IPS-18c (cell line): ENCODE measurements around the gene MAP3K8.

ENCODE experiments used
- H3K4me3 ChIP-seq: 2 replicates; pipeline ENCODE4 v1.7.0; 2013; ENCODE audit warnings: low read depth, mild to moderate bottlenecking, low read length, moderate library complexity; ENCODE audit not compliant: insufficient read depth
- H3K9me3 ChIP-seq: one replicate; pipeline ENCODE4 v1.6.1; 2013; ENCODE audit warnings: mild to moderate bottlenecking, low read length, moderate library complexity; ENCODE audit not compliant: control insufficient read depth, insufficient read depth

The MAP3K8 gene

DNA sequence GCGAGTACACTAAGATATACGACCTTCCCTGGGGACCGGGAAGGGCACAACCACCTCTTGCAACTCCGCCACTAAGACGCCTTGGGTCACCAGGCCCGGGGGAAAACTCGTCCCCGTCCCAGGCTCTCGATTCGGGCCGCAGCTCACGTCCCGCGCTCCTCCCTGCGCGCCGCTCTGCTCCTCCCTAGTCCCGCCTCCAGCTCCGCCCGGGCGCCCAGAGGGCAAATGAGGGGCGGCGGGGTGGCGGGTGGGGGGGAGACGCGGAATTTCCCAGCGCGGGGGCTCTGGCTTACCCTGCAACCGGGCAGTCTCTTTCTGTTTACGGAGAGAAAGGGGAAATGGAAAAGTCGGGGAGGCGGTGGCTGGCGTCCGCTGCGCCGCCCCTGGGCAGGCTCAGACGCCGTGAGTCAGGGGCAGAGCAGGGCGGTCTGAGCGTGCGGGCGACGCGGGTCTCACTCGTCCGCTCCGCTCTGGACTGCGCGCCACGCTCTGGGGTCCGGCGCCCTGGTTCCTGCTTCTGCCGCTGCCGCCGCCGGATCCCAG is at the start of gene MAP3K8:
MAP3K8 (plus strand) TSS at position 455 of the 543 bp plus-strand sequence. CDS start 4,755 bp downstream, outside the sequence.
- H3K9me3 ChIP-seq, result no peaks in the 10 kb centered on the region
- H3K4me3 ChIP-seq, result peak within 1 kb of the TSS; percentile 89

DNA sequence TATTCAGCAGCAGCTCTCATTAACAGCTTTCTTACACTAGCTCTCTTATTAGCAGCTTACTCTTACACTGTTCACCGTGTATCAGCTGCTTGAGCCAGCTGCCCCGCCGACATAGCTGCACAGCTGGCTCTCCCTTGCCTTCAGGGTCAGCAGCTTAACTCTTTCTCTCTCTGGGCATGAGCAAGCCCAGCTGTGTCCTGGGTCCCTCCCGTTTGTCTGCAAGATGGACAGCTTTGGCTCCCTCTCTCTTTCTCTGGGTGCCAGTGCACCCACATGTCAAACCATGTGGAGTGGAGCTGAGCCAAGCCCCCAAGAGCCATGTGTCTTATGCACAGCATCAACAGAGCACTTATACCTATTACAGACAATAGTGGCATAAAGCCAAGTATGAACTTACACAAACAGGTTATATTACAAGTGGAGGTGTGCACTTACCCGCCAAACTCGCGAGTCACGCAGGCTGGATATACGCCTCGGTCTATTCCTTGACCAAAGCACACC is 49.2 kb upstream of the MAP3K8 start:
- Histone ChIP-seq H3K4me3 (no peak overlapping the region), H3K9me3 (no peaks in the 10 kb centered on the region)

DNA sequence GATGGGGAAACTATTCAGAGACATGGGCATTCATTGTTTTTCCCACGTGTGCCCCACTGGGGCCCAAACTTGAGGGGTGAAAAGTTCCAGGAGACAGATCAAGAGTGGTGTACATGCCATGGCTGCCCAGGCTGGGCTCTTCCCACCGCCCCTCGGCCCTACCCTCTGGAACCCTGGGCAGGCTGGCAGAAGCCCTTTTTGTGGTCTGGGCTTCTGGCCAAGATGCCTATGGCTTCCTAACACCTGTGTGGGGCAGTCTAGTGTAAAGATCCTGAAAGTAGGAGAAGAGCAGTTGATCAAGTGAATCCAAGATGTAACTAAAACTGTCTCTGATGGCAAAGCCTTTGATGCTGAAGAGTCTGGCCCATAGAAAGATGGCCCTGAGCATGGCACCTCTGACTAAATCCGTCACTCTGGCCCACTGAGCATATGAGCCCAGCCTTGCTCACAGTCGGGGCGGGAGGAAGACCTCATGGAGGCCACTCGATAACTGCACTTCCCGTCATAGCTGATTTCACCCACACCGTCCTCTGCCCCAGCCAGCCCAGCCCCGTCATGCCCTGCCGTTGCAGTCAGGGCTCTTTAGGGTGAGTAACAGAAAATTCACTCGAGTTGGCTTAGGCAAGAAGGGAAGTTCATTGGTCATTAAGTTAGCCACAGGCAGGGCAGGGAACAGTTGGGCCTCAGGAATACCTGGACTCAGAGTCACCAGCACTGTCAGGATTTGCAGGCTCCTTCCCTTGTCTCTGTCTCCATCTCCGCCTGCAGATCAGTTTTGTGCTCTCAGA is 47.0 kb upstream of the MAP3K8 start:
- no peaks in the 10 kb centered on the region for H3K9me3 ChIP-seq
- H3K4me3 ChIP-seq, result no peak overlapping the region

DNA sequence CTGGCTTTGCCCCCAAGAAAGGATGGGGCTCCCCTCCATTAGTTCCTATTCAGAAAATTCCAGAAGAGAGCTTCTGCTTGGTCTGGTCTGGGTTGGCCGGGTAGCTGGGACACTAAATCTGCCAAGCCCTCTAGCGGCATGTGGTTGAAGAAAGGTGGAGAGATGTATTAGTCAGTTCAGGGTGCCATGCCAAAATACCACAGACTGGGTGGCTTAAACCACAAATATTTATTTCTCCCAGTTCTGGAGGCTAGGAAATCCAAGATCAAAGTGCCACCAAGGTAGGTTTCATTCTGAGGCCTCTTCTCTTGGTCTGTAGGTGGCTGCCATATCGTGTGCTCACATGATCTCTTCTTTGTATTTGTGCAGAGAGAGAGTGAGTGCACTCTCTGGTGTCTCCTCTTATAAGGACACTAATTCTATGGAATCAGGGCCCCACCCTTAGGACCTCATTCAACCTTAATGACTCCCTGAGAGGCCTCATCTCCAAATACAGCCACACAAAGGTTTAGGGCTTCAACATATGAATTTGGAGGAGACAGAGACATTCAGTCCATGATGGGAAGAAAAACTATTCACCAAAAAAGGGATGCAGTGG is 46.2 kb upstream of the MAP3K8 start:
- H3K9me3 ChIP-seq, result no peaks in the 10 kb centered on the region
- H3K4me3 ChIP-seq, result no peak overlapping the region

DNA sequence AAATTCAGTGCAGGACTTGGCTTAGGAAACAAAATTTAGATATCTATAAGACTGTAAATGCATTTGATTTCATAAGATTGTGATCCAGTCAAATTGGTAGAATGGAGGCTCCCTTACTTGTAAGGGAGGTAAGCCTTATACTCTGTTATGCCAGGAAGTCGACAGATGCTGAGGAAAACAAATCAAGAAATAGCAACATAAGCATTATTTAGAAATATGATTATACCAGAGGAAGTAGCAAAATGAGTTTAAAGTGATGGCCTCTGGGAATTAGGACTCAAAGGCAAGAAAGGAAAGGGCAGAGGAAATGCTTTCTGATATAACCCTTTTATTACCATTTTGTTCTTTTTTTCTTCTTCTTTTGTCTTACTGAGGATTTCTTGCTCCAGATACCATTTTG is 44.4 kb upstream of the MAP3K8 start:
- Histone ChIP-seq H3K4me3 (no peak overlapping the region), H3K9me3 (no peaks in the 10 kb centered on the region)

DNA sequence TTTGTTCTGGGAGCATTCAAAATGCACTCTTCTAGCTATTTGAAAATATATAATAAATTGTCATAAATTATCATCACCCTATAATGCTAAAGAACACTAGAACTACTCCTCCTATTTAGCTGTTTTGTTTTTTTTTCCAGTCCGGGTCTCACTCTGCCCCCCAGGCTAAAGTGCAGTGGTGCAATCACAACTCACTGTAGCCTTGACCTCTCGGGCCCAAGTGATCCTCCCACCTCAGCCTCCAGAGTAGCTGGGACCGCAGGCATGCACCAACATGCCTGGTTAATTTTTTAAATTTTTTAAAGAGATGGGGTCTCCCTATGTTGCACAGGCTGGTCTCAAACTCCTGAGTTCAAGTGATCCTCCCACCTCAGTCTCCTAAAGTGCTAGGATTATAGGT is 43.8 kb upstream of the MAP3K8 start:
- H3K9me3 ChIP-seq, result no peaks in the 10 kb centered on the region
- H3K4me3 ChIP-seq, result no peak overlapping the region

DNA sequence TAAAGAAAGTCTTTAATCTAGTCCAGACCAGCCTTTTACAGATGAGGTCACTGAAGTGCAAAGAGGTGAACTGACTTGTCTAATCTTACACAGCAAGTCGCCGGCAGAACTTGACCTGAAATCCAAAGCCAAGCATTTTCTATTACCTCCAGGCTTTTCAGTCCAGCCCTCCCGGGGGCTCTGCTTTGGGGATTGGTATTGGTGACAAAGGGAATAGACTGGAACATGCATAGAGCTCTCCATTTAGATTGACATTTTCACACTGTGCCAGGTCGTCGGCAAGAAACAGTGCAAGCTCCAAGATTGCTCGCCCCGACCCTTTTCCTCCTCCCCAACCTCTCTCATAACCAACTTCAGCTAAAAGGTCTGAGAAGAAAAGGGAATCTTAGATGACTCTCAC is 42.7 kb upstream of the MAP3K8 start:
- Histone ChIP-seq H3K4me3 (no peak overlapping the region), H3K9me3 (no peaks in the 10 kb centered on the region)

DNA sequence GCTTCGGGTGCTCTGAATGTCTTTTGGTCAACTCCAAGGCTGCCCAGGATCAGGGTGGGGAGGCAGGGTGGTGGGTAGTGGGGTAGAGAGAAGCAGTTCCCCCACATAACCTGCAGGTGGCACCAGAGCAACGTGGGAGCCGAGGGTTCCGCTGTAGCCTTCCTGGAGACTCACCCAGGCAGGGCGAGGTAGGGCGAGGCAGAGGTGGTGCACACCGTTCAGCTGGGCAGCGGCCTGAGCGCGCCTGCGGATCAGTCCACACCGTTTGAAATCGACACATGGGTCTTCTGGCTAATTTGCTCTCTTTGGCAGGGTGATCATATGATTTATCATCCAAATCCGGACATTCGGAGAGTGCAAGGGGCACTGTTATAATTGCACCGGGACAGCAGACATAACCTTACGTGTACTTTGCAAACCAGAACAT is 41.4 kb upstream of the MAP3K8 start:
- no peaks in the 10 kb centered on the region for H3K9me3 ChIP-seq
- no peak overlapping the region for H3K4me3 ChIP-seq

DNA sequence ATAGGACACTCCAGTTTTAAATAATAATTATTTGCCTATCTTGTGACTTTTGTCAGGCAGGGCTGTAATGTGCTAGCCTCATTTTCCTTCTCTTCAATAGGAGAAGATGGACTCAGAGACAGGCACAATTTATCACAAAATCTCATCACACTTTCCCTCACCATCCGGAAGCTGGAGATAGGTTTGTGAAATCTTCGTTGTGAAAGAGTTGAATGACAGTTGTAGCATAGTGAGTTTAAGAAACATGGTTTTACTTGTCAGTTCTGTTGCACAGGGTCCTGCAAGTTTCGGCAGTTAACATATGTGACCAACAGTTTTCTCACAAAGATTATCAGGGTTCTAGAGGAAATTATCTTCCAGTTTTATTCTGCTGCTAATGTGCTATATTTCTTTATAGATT is 37.7 kb upstream of the MAP3K8 start:
- no peaks in the 10 kb centered on the region for H3K9me3 ChIP-seq
- H3K4me3 ChIP-seq, result no peak overlapping the region

DNA sequence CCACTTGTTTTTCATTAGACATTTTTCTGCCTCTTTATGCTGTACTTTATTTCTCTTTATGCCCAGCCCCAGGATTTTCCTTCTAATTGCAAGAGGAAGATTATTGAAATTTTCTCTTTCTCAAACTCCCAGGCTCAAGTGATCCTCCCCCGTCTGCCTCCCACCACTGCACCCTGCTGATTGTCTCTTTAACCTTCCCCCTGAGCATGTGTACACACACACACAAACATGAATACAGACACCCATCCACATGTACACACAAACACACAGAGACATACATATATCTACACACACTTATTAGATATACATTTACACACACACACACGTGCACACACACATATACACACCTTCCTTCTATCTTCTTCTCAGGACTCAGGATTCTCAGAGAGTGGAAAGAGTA is 37.3 kb upstream of the MAP3K8 start:
- Histone ChIP-seq H3K4me3 (no peak overlapping the region), H3K9me3 (no peaks in the 10 kb centered on the region)

DNA sequence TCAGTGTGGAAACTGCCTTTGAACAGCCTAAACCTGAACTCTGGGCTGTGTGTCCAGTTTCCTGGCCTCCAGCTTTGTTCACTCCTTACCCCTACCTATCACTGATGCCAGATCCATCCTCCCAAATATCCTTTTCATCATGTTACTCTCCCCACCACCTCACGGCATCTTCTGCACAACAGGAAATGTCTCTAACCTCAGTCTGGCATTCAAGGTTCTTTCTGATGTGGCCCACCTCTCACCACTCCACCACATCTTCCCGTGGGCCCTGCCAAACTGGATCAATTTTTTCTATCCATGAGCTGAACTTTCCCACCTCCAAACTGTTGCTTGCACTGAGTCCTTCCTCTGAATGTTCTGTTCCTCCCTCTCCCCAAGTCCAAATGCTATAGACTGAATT is 35.8 kb upstream of the MAP3K8 start:
- no peak overlapping the region for H3K4me3 ChIP-seq
- no peaks in the 10 kb centered on the region for H3K9me3 ChIP-seq

DNA sequence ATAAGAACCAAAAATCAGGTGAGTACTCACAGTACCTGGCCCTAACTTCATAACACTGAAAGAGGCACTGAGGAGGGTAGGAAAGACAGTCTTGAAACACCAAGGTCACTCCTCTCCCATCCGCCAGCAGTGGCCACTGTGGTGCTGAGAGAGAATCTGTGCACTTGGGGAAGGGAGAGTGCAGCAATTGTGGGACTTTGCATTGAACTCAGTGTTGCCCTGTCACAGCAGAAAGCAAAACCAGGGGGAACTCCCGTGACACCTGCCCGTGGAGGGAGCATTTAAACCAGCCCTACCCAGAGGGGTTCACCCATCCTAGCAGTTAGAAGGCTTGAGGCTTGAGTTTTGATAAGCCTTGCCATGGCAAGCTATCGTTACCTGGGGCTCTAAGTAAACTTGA is 35.2 kb upstream of the MAP3K8 start:
- no peak overlapping the region for H3K4me3 ChIP-seq

DNA sequence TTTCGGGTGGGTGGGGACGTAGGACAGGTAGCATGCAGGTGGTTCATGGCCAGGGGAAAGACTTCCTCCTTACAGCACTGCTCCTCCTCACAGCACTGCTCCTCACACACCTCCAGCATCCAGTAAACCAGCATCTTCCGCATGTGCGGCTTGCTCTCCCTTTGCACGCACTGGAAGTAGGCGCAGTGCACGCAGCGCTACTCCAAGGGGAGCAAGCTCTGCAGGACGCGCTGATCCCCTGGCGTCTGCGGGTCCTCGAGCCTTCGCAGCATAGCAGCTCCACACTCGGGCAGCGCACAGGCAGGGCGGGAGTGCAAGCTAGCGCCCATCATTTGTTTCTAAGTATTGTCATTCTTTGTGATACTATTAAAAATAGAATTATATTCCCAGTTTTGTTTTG is 30.5 kb upstream of the MAP3K8 start:
- H3K9me3 ChIP-seq, result peaks cover 3% of the 10 kb centered on the region
- H3K4me3 ChIP-seq, result no peak overlapping the region

More for the DNA sequence above, 35.2 kb upstream of the MAP3K8 start:
- no peaks in the 10 kb centered on the region for H3K9me3 ChIP-seq

DNA sequence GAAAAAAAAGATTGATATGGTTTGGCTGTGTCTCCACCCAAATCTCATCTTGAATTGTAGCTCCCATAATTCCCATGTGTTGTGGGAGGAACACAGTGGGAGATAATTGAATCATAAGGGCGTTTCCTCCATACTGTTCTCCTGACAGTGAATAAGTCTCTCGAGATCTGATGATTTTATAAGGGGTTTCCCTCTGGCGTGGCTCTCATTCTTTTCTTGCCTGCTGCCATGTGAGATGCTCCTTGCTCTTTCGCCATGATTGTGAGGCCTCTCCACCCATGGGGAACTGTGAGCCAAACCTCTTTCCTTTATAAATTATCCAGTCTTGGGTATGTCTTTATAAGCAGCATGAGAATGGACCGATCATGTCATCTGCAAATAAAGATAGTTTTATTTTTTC is 29.4 kb upstream of the MAP3K8 start:
- peaks cover 3% of the 10 kb centered on the region for H3K9me3 ChIP-seq
- no peak overlapping the region for H3K4me3 ChIP-seq

DNA sequence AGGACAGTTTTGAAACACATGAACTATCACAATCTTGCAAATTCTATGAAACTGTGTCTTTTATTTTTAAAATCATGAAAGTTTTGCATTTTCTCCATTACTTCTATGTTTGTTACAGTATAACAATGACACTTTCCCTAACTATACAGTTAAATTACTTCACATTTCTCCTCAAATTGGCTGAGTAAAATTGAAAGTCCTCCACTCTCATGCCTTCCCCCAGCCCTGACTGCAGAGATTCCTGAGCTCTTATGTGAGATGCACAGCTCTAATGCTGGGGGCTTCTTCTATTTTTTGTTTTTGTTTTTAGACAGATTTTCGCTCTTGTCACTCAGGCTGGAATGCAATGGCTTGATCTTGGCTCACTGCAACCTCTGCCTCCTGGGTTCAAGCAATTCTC is 22.7 kb upstream of the MAP3K8 start:
- Histone ChIP-seq H3K9me3 (no peaks in the 10 kb centered on the region), H3K4me3 (no peak overlapping the region)

DNA sequence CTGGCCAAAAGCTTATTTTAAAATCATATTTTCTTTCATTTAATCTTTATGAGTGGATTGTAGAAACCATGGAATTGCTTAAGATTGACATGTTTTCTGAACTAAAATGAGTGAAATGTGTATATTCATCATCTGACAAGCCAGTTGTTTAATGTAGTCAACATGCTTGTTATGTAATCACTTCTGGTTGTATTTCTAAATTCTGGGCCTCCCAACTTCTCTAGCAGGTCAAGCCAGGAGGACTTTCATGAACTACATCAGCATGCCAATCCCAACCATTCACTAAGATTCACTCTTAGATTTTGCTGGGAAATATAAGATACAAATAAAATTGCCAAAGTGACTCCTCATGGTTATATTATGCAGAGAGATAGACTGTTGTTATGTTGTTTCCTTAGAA is 21.1 kb upstream of the MAP3K8 start:
- no peak overlapping the region for H3K4me3 ChIP-seq

DNA sequence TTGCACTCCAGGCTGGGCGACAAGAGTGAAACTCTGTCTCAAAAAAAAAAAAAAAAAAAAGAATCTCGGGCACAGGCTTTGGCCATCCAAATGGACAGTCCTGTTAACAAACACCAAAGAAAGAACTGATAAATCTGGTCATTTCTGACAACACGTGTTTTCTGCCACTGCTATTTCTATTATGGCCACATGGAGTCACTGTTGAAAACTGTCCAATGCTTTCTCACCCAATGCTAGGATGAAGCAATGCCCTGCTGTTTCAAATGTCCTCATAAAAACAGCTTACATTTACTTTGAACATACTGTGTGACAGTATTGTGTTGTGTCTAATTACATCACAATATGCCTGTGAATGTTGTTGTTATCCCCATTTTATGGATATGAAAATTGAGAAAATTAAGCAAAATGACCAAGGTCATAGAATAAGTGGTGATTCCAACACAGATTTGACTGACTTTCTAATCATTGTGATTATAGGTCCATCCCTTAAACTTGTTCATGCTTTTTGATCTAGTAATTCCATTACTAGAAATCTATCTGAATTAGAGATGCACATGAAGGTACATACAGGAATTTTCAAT is 19.9 kb upstream of the MAP3K8 start:
- no peaks in the 10 kb centered on the region for H3K9me3 ChIP-seq
- no peak overlapping the region for H3K4me3 ChIP-seq

More for the DNA sequence above, 21.1 kb upstream of the MAP3K8 start:
- no peaks in the 10 kb centered on the region for H3K9me3 ChIP-seq

DNA sequence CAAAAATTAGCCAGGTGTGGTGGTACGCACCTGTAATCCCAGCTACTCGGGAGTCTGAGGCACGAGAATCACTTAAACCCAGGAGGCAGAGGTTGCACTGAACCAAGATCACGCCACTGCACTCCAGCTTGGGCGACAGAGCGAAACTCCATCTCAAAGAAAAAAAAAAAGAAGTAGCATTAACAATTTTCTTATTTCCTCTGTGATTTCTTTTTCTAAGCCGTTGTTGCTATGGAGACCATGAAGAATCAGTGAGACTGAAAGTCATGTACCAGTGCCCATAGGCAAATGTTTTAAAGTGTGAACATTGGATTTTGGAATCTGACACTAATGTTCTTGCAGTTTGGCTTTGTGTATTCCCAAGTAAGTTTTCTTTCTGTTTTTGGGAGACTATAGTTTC is 18.4 kb upstream of the MAP3K8 start:
- Histone ChIP-seq H3K9me3 (no peaks in the 10 kb centered on the region), H3K4me3 (no peak overlapping the region)
